Prostate gland (tissue), 2 donors: ENCODE data around the gene CILP2. TPM values are rescaled to one million over a fixed set of nuclear protein-coding genes. Genes with fewer than 3 reads are reported as not detected.

Experiments
- DNase-seq: peaks from one replicate; pipeline ENCODE4 v3.0.0-alpha.2; 2019; ENCODE audit warnings: low spot score
- H3K27ac ChIP-seq, 2 donors: fragments of 200-600 bp; sonication (generic); 2 replicates each; pipeline ENCODE4 v1.5.1; 2017 to 2019
- H3K27me3 ChIP-seq: fragments of 200-600 bp; sonication (generic); replicated peaks from 2 replicates; pipeline ENCODE4 v1.5.1; 2019; ENCODE audit not compliant: insufficient read depth
- H3K36me3 ChIP-seq, 2 donors: fragments of 200-600 bp; sonication (generic); 1 replicate in 1 of 2; 2 replicates in 1 of 2; pipeline versions ENCODE4 v1.5.1 to v1.8.1; 2017 to 2019
- H3K4me1 ChIP-seq: fragments of 200-600 bp; sonication (generic); replicated peaks from 2 replicates; pipeline ENCODE4 v1.5.1; 2019
- H3K4me3 ChIP-seq, 2 donors: fragments of 200-600 bp; sonication (generic); 2 replicates each; pipeline ENCODE4 v1.5.1; 2017 to 2019
- H3K9me3 ChIP-seq: fragments of 200-600 bp; sonication (generic); 2 replicates; pipeline ENCODE4 v1.5.1; 2017
- POLR2A ChIP-seq: fragments of 450-650 bp; IDR thresholded peaks from one replicate; pipeline ENCODE4 v1.6.1; 2016; ENCODE audit warnings: antibody characterized with exemption, mild to moderate bottlenecking
- POLR2AphosphoS5 ChIP-seq: sonication (generic); formaldehyde crosslinking; IDR thresholded peaks from one replicate; pipeline ENCODE4 v1.6.1; 2017; ENCODE audit warnings: antibody characterized with exemption
- WGBS: methylation state at CpG from one replicate; pipeline ENCODE4 v1.1.5; 2018; 5-methylcytosine and 5-hydroxymethylcytosine counted together
- intact Hi-C: fragments of 100-400 bp; cut with DNase I; formaldehyde crosslinking; loops from one replicate; pipeline ENCODE4 v1.14.2; 2022
- total RNA-seq, 2 donors: library from RNA; depleted of rRNA; stranded (reverse); fragments of >200 nt; gene quantifications; one replicate each; pipeline ENCODE4 v1.1.0, GENCODE V29; 2016
- TF ChIP-seq, protein P1 (sequence below), 4 experiments: fragments of 200-600 bp in 2 of 4; fragments of 450-650 bp in 2 of 4; sonication (generic) in 2 of 4; IDR thresholded peaks; 1 replicate in 3 of 4; 2 replicates in 1 of 4; pipeline ENCODE4 v1.5.1; 2016 to 2019; ENCODE audit warnings: antibody characterized with exemption in 4 of 4, mild to moderate bottlenecking in 2 of 4, moderate library complexity in 2 of 4

CILP2 gene
- total RNA-seq, 2 donors from 2014 or later, result 0.68 to 3.7 TPM

- TF ChIP-seq POLR2A (no peak), POLR2AphosphoS5 (no peak)
- TF ChIP-seq, protein P1, sequence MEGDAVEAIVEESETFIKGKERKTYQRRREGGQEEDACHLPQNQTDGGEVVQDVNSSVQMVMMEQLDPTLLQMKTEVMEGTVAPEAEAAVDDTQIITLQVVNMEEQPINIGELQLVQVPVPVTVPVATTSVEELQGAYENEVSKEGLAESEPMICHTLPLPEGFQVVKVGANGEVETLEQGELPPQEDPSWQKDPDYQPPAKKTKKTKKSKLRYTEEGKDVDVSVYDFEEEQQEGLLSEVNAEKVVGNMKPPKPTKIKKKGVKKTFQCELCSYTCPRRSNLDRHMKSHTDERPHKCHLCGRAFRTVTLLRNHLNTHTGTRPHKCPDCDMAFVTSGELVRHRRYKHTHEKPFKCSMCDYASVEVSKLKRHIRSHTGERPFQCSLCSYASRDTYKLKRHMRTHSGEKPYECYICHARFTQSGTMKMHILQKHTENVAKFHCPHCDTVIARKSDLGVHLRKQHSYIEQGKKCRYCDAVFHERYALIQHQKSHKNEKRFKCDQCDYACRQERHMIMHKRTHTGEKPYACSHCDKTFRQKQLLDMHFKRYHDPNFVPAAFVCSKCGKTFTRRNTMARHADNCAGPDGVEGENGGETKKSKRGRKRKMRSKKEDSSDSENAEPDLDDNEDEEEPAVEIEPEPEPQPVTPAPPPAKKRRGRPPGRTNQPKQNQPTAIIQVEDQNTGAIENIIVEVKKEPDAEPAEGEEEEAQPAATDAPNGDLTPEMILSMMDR (IDR thresholded peaks at IDR 0.05), result no peak
- DNase-seq, result no peak
- no peaks in the 10 kb centered on the region for H3K36me3 ChIP-seq
- WGBS, result 50% methylated on average over 19 of the region's 19 CpGs
- H3K4me3 ChIP-seq, result no peak overlapping the region
- H3K27ac ChIP-seq, result no peak overlapping the region
- no peaks in the 10 kb centered on the region for H3K9me3 ChIP-seq
- H3K27me3 ChIP-seq, result peaks cover 6% of the 10 kb centered on the region
- H3K4me1 ChIP-seq, result peaks cover 8% of the 10 kb centered on the region
- intact Hi-C loops, result no loop called here
Measured at GRCh38 chr19:19539698-19540063, 1.6 kb downstream of the CILP2 start.

GRCh38 chr19:19540064-19540714 lies 2.1 kb downstream of the CILP2 start:
- H3K27ac ChIP-seq, result no peak overlapping the region
- H3K4me3 ChIP-seq, result no peak overlapping the region
- peaks cover 6% of the 10 kb centered on the region for H3K27me3 ChIP-seq
- intact Hi-C loops, result no loop called here
- H3K9me3 ChIP-seq, result no peaks in the 10 kb centered on the region
- TF ChIP-seq, protein P1 (IDR thresholded peaks at IDR 0.05), result no peak
- TF ChIP-seq POLR2A, result no peak
- TF ChIP-seq POLR2AphosphoS5, result no peak
- peaks cover 8% of the 10 kb centered on the region for H3K4me1 ChIP-seq
- no peaks in the 10 kb centered on the region for H3K36me3 ChIP-seq
- WGBS, result 15% methylated on average over 45 of the region's 74 CpGs
- peak; percentile 53 for DNase-seq

DNA sequence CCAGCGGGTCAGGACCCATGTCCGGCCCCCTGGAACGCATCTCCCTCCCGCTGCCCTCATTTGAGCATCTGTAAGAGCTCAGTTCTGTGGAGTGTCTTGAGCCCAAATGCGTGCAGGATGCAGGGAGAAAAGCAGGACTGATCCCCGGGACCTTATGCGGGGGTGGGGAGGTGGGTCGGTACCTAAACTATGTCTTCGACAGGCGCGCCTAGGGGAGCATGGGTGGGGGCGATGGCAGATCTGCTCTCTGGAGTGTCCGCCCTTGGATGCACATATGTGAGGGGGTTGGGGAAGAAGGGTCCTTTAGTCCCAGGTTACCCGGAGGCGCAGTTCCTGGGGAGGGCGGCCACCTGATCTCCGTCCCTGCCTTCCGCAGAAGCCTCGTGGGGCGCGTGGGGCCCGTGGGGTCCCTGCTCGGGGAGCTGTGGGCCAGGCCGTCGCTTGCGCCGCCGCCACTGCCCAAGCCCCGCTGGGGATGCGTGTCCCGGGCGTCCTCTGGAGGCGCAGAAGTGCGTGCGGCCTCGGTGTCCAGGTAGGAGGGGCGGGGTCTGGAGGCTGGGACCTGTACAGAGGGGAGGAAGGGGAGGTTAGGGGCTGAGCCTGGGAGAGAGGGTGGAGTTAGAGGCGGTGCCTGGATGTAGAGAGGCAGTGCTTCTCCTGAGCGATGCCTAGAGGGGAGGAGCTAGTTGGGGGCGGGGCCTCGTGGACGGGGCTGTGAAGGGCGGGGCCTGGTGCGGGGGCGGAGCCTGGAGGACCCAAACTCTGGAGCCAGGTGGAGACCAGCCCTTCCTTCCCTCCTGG lies 2.9 kb downstream of the CILP2 start:
- H3K9me3 ChIP-seq, result no peaks in the 10 kb centered on the region
- H3K36me3 ChIP-seq, result no peaks in the 10 kb centered on the region
- peaks cover 6% of the 10 kb centered on the region for H3K27me3 ChIP-seq
- intact Hi-C loops, result no loop called here
- DNase-seq, result no peak
- TF ChIP-seq POLR2A (no peak), POLR2AphosphoS5 (no peak)
- TF ChIP-seq, protein P1 (IDR thresholded peaks at IDR 0.05), result no peak
- H3K4me1 ChIP-seq, result peaks cover 8% of the 10 kb centered on the region
- H3K27ac ChIP-seq, result no peak overlapping the region
- H3K4me3 ChIP-seq, result peak overlapping the region in 1 of 2 donors; percentile 5
- WGBS, result 5% methylated on average over 42 of the region's 45 CpGs

DNA sequence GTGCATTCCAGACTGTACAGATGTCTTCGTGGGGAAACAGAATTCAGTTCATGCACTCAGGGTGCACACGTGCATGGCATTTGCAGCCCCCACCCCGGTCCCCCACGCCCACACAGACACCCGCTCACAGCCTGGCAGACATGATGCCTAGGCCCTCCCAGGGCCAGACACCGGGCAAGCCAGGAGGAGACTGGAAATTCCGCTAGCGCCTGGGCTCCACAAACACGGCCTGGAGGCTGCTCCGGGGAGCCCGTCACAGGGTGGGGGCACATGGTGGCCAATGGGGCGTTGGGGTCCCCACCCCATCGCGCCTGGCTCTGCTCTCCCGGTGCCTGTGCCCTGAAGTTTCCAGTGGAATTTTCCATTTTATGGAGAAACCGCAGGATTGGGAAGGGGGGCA lies 3.6 kb downstream of the CILP2 start:
- 72% methylated on average over 14 of the region's 16 CpGs for WGBS
- Histone ChIP-seq H3K27me3 (peaks cover 6% of the 10 kb centered on the region), H3K36me3 (no peaks in the 10 kb centered on the region), H3K27ac (no peak overlapping the region), H3K4me3 (no peak overlapping the region), H3K4me1 (peaks cover 8% of the 10 kb centered on the region), H3K9me3 (no peaks in the 10 kb centered on the region)
- DNase-seq, result no peak
- no peak for TF ChIP-seq POLR2AphosphoS5
- no peak for TF ChIP-seq POLR2A
- TF ChIP-seq, protein P1 (IDR thresholded peaks at IDR 0.05), result no peak
- intact Hi-C loops, result no loop called here

GRCh38 chr19:19542507-19542906 lies 4.4 kb downstream of the CILP2 start:
- no peak for DNase-seq
- TF ChIP-seq POLR2AphosphoS5, result no peak
- no peak for TF ChIP-seq POLR2A
- TF ChIP-seq, protein P1 (IDR thresholded peaks at IDR 0.05), result no peak
- Histone ChIP-seq H3K27ac (no peak overlapping the region), H3K27me3 (peaks cover 6% of the 10 kb centered on the region), H3K4me3 (no peak overlapping the region), H3K36me3 (no peaks in the 10 kb centered on the region), H3K4me1 (peaks cover 8% of the 10 kb centered on the region), H3K9me3 (no peaks in the 10 kb centered on the region)
- intact Hi-C loops, result no loop called here
- 82% methylated on average over 12 of the region's 12 CpGs for WGBS
